22Rv1 (cell line): ENCODE results near the gene SLC4A9.

Experiments used
- H3K27ac ChIP-seq: fragments of 450-650 bp; 2 replicates; pipeline ENCODE4 v1.5.1; 2017
- ZFX ChIP-seq: fragments of 450-650 bp; IDR thresholded peaks from 2 replicates; pipeline ENCODE4 v1.6.1; 2017; ENCODE audit warnings: antibody characterized with exemption, borderline replicate concordance
- TF ChIP-seq, protein P1 (sequence below): fragments of 450-650 bp; IDR thresholded peaks from 2 replicates; pipeline ENCODE4 v1.5.1; 2017; ENCODE audit warnings: mild to moderate bottlenecking

Gene SLC4A9

DNA sequence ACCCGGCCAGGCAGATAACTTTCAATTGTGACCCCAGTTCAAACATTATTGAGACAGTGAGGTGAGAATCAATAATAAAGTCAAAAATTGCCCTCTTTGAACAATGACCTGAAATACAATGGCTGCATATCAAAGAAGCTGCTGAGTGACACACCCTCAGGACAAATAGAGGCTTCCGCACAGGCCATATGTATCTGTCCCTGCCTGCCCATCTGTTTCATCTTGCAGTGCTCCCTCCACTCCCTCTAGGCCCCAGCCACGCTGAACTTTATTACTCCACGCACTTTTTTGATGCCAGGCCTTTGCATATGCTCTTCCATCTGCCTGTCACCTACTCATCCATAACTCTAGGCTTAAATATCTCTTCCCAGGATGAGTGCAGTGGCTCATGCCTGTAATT, 41.2 kb upstream of the SLC4A9 start:
- no peak overlapping the region for H3K27ac ChIP-seq
- no peak for TF ChIP-seq ZFX
- TF ChIP-seq, protein P1, sequence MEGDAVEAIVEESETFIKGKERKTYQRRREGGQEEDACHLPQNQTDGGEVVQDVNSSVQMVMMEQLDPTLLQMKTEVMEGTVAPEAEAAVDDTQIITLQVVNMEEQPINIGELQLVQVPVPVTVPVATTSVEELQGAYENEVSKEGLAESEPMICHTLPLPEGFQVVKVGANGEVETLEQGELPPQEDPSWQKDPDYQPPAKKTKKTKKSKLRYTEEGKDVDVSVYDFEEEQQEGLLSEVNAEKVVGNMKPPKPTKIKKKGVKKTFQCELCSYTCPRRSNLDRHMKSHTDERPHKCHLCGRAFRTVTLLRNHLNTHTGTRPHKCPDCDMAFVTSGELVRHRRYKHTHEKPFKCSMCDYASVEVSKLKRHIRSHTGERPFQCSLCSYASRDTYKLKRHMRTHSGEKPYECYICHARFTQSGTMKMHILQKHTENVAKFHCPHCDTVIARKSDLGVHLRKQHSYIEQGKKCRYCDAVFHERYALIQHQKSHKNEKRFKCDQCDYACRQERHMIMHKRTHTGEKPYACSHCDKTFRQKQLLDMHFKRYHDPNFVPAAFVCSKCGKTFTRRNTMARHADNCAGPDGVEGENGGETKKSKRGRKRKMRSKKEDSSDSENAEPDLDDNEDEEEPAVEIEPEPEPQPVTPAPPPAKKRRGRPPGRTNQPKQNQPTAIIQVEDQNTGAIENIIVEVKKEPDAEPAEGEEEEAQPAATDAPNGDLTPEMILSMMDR, result no peak

DNA sequence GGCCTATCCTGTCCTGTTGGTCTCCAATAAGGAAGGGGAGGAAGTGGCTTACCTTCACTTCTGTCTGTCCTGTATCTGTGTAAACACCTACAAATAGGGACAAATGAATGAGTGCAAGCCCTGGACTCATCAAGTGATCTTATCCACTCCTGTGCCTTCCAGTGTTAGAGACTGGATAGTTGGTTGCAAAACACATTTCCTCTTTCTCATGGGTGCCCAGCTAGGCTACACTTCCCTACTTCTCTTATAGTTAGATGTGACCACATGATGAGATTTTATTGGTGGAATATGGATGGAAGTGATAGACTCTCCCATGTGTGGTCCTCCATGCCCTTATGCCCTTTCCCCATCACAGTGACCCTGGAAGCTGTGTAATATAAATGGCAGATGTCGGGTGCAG, 40.2 kb upstream of the SLC4A9 start:
- no peak overlapping the region for H3K27ac ChIP-seq
- TF ChIP-seq, protein P1, result no peak
- TF ChIP-seq ZFX, result no peak

DNA sequence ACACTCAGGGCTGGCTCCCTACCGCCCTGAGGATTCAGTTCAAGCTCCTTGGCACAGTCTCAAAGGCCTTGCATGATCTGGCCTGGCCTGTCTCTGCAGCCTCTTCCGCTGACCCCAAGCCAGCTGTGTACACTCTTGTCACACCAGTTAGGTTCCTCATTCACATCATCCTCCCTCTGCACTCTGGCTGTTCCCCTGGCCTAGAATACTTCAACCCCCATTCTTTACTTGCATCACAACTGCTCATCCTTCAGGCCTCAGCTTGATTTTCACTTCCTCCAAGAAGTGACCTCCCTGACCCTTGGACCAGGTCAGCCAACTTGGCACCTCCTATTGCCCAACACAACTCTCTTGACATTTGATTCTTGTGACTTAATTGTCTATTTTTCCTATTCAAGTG, 38.2 kb upstream of the SLC4A9 start:
- H3K27ac ChIP-seq, result no peak overlapping the region

DNA sequence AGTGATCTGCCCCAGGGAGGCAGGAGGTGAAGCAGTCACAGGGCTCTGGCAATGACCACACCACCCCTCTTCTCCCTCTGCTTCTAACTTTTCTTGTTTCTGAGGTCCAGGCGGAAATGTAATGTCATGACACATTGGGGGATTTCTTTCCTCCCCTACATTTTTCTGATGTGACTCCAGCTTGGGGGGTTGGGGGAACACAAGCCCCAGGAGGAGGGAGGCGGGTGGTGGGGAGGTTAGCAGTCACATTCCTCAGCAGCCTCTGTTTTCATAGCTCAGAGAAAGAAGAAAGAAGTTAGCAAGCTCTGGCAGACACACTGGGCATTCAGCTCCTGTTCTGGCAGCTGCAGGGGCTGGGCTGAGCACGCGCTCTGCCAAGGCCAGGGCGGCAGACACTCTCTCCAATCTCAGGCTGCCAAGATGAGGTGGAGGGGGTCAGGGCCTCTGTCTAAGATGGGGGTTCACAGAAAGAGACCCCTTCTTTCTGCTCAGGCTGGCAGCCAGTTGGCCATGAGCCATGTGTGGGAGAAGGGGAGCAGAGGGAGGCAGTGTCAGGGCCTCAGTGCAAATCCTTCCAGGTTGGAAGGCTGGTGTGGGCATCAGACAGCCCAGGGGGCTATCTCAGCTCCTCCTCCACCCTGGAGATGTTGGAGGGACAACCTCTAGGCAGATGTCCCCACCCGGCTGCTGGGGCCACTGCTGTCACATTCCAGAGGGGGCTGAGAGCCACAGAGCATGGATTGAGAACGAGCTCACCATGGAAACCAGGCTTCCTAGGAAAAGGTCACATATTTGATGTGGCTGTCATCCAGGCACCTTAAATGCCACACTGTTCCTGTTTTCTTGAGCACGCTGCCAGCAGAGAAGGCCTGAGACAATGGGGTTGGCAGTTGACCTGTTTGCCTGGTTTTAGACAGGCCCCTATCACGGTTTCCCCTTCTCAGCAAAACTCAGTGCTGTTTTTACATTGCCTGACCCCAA, 37.0 kb upstream of the SLC4A9 start:
- H3K27ac ChIP-seq, result peak overlapping the region; percentile 46
- TF ChIP-seq, protein P1, result no peak
- no peak for TF ChIP-seq ZFX

More for the DNA sequence above, 38.2 kb upstream of the SLC4A9 start:
- TF ChIP-seq, protein P1, result no peak
- TF ChIP-seq ZFX, result no peak

DNA sequence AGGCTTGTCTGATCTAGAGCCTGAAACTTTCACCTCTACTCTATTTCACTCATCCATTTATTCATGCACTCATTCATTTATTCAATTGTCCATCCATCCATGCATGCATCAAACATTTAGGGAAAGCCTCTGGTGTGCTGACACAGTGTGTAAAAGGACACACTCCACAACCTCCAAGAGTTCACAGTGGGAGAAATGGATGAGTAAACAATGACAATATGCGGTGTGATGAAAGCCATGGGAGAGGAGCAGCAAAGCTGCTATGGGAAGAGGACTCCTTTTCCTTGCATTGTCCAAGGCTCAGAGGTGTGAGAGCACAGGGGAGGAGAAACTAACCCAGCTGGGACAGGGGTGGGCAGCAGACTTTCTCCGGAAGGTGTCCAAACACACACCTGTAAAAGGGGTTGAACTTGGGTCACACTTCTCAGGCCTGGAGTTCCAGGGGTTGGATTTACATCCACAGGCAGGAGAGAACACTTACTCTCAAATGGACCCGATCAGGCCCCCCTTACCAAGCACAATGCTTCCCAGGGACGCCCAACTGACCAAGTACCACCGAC, 35.9 kb upstream of the SLC4A9 start:
- no peak for TF ChIP-seq ZFX
- TF ChIP-seq, protein P1, result no peak

DNA sequence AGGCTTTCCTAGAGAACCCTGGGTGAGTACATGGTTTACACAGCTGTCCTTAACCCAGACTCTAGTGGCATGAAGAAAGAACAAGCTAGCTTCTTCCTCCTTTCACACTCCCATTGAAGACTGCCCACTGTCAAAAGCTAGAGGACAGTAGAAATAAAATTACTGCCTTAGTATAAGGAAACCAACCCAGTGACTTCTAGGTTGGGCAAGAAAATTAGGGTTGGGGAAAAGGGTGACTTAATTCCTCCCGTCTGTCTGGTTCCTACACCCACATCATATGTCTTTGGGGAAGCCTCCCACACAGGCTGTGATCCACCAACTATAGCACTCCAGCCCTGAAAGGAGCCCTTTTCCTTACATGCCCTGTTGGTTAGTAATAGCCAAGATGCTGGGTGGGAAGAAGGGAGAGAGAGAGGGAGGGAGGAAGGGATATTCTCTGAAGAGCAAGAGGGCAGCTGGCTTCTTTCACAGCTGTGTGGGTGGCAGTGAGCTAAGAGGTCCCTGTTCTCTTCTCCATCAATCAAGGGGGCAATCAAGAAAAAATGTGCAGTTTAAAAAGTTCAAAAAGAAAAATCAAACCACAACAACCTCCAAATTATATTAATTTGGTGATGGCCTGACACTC, 35.3 kb upstream of the SLC4A9 start:
- no peak overlapping the region for H3K27ac ChIP-seq
- no peak for TF ChIP-seq ZFX
- TF ChIP-seq, protein P1, result no peak

More for the DNA sequence above, 35.9 kb upstream of the SLC4A9 start:
- H3K27ac ChIP-seq, result peak overlapping the region; percentile 46; the same call in 1 of the 2 replicates
